ENCODE data around the gene TADA2A. TPM values are rescaled to one million over a fixed set of nuclear protein-coding genes. Genes with fewer than 3 reads are reported as not detected.
A peak's percentile ranks its signal among the peaks of the same experiment; 100 is the strongest.

TADA2A gene
- total RNA-seq, 2 donors from 2014 or later = 8.1 to 14.7 TPM

DNA sequence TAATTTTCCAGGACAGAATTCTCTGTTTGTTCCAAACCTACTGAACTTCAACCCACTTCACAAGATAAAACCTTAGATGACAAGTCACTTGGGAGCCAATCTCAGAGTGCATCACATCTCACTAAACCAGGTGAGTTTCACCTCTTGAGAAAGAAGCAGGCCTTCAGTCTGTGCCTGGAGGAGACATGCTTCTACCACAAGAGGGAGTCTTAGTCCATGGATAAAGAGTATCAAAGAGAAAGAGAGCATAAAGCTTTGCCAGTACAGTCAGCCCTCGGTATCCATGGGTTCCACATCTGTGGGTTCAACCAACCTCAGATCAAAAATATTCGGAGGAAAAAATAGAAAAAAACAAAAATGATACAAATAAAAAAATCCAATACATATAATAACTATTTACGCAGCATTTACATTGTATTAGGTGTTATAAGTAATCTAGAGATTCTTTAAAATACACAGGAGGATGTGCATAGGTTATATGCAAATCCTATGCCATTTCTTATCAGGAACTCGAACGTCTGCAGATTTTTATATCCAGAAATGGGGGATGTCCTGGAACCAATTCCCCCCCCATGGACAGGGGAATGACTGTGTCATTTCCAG is 120.7 kb downstream of the TADA2A start:
- Histone ChIP-seq H3K36me3 (peaks cover 16% of the 10 kb centered on the region), H3K27me3 (replicated peaks; ENCODE audit: insufficient read depth) (no peaks in the 10 kb centered on the region), H3K9me3 (no peaks in the 10 kb centered on the region), H3K4me1 (ENCODE audit: control insufficient read depth in 1 of 2, low read depth in 2 of 2) (no peaks in the 10 kb centered on the region), H3K27ac (no peak overlapping the region), H3K4me3 (no peak overlapping the region)
- ATAC-seq (ENCODE audit: insufficient number of reproducible peaks, low FRiP score, low read depth) (no peak), DNase-seq (ENCODE audit: low spot score) (no peak)
- TF ChIP-seq, protein P1, sequence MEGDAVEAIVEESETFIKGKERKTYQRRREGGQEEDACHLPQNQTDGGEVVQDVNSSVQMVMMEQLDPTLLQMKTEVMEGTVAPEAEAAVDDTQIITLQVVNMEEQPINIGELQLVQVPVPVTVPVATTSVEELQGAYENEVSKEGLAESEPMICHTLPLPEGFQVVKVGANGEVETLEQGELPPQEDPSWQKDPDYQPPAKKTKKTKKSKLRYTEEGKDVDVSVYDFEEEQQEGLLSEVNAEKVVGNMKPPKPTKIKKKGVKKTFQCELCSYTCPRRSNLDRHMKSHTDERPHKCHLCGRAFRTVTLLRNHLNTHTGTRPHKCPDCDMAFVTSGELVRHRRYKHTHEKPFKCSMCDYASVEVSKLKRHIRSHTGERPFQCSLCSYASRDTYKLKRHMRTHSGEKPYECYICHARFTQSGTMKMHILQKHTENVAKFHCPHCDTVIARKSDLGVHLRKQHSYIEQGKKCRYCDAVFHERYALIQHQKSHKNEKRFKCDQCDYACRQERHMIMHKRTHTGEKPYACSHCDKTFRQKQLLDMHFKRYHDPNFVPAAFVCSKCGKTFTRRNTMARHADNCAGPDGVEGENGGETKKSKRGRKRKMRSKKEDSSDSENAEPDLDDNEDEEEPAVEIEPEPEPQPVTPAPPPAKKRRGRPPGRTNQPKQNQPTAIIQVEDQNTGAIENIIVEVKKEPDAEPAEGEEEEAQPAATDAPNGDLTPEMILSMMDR (IDR thresholded peaks at IDR 0.05) = peak; percentile 17

Other genes with a start within 250 kb of the TADA2A start
- not detected for gene C17orf78, start 30.9 kb upstream of the TADA2A start, total RNA-seq
- gene ACACA, start 50 bp upstream of the TADA2A start, total RNA-seq = 10 to 100 TPM; 20.7 to 34.0 TPM
- 10 to 100 TPM; 18.1 to 22.2 TPM for gene DUSP14, start 83.0 kb downstream of the TADA2A start, total RNA-seq
- gene SYNRG, start 202.5 kb downstream of the TADA2A start, total RNA-seq = 10 to 100 TPM; 23.6 to 28.6 TPM
- 10 to 100 TPM in 1 of 2 donors, 1 to 10 TPM in 1; 9.2 to 22.7 TPM for gene DDX52, start 236.6 kb downstream of the TADA2A start, total RNA-seq

Data from thoracic aorta (tissue), 2 donors.